SJCRH30 (cell line): ENCODE results near the gene IGFLR1. TPM values are rescaled to one million over a fixed set of nuclear protein-coding genes. Genes with fewer than 3 reads are reported as not detected.

Experiments
- DNase-seq, 2 experiments: peaks; one replicate each; pipeline ENCODE4 v3.0.0-alpha.2; 2015 to 2020
- H3K27ac ChIP-seq: fragments of 250-450 bp; sonication (Bioruptor Pico); 2 replicates; pipeline ENCODE4 v1.5.1; 2020; ENCODE audit warnings: mild to moderate bottlenecking, moderate library complexity
- H3K27me3 ChIP-seq: fragments of 250-450 bp; sonication (Bioruptor Pico); 2 replicates; pipeline ENCODE4 v1.5.1; 2020; ENCODE audit warnings: mild to moderate bottlenecking, moderate library complexity
- H3K36me3 ChIP-seq: fragments of 250-450 bp; sonication (Bioruptor Pico); 2 replicates; pipeline ENCODE4 v1.5.1; 2020; ENCODE audit warnings: mild to moderate bottlenecking, moderate library complexity
- H3K4me1 ChIP-seq: fragments of 250-450 bp; sonication (Bioruptor Pico); 2 replicates; pipeline ENCODE4 v1.5.1; 2020; ENCODE audit warnings: mild to moderate bottlenecking, moderate library complexity
- H3K4me3 ChIP-seq: fragments of 250-450 bp; sonication (Bioruptor Pico); 2 replicates; pipeline ENCODE4 v1.5.1; 2020; ENCODE audit warnings: mild to moderate bottlenecking, moderate library complexity
- H3K9me3 ChIP-seq: fragments of 250-450 bp; sonication (Bioruptor Pico); replicated peaks from 2 replicates; pipeline ENCODE4 v1.5.1; 2020; ENCODE audit warnings: mild to moderate bottlenecking, moderate library complexity
- total RNA-seq: library from RNA; depleted of rRNA; stranded (reverse); fragments of >200 nt; shearing (Covaris generic); gene quantifications from 2 replicates; pipeline ENCODE4 v1.2.3, GENCODE V29; 2014

Gene IGFLR1
- total RNA-seq, 1 experiment from 2014 or later: 4.3 TPM

- Histone ChIP-seq H3K4me1 (peaks cover 8% of the 10 kb centered on the region; the same call in 1 of the 2 replicates), H3K27ac (no peak overlapping the region), H3K36me3 (peaks cover 11% of the 10 kb centered on the region; the same call in 1 of the 2 replicates), H3K9me3 (no peaks in the 10 kb centered on the region), H3K4me3 (no peak overlapping the region), H3K27me3 (no peaks in the 10 kb centered on the region)
- no peak for DNase-seq
These were observed 13.5 kb upstream of the IGFLR1 start for GRCh38 chr19:35755550-35756376.

DNA sequence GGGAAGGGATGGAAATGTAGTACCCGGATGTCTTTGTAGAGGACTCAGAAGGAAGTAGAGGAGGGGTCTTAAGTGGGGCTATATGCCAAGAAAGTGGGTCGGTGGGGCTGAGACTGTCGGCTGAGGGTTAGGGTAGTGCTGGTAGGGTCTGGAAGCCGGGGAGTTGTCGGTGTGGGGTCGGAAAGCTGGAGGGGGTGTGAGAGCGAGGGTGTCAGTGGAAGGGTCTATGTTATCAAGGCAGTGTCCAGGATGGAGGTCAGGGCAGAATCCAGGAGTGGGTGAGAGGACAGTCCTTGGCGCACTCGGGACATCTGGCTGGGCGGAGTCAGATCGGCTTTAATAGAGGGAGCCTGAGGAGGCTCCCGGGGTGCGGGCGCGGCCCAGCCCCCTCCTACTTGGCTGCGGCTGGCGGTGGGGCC, 12.9 kb upstream of the IGFLR1 start:
- H3K9me3 ChIP-seq: no peaks in the 10 kb centered on the region
- peaks cover 8% of the 10 kb centered on the region; the same call in 1 of the 2 replicates for H3K4me1 ChIP-seq
- H3K4me3 ChIP-seq: no peak overlapping the region
- no peak overlapping the region for H3K27ac ChIP-seq
- DNase-seq: no peak
- H3K36me3 ChIP-seq: peaks cover 5% of the 10 kb centered on the region; the same call in 1 of the 2 replicates
- H3K27me3 ChIP-seq: no peaks in the 10 kb centered on the region

DNA sequence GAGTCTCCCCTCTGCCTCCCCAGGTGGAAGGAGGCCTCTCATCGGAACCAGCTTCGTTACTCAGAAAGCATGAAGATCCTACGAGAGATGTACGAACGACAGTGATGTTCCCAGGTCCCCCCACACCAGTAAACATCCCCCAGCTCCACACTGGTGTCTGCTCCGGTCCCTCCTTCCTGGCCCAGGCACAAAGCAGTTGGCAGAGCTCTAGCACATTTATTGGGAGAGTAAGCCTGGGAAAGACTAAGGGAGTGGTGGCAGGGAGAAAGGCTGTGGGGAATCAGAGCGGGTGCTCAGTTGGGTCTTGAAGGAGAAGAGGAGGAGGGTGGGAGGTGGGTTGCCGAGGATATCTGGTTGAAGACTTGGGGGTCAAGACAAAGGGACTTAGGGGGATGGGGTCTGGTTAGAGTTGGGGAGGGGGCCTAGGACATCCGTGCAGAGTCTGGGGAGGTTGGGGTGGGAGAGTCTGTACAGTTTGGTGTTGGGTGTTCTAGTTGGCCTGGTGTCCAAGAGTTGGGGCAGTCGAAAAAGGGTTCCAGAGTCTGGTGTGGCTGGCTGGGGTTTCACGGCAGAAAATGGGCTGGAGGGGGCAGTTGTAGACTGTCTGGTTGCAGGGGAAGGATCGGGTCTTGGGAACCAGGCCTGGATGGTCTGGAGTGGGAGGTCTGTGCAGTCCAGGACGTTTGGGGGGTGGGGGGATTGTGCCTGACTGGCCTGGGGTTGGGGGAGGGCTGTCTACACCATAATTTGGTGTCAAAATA, 12.3 kb upstream of the IGFLR1 start:
- no peaks in the 10 kb centered on the region for H3K9me3 ChIP-seq
- H3K27me3 ChIP-seq: no peaks in the 10 kb centered on the region
- peaks cover 8% of the 10 kb centered on the region; the same call in 1 of the 2 replicates for H3K4me1 ChIP-seq
- no peak overlapping the region for H3K4me3 ChIP-seq
- peaks cover 5% of the 10 kb centered on the region; the same call in 1 of the 2 replicates for H3K36me3 ChIP-seq
- DNase-seq: no peak
- no peak overlapping the region for H3K27ac ChIP-seq

- no peak for DNase-seq
- Histone ChIP-seq H3K9me3 (no peaks in the 10 kb centered on the region), H3K27me3 (no peaks in the 10 kb centered on the region), H3K36me3 (peaks cover 5% of the 10 kb centered on the region; the same call in 1 of the 2 replicates), H3K4me3 (no peak overlapping the region), H3K4me1 (peaks cover 10% of the 10 kb centered on the region; the same call in 1 of the 2 replicates), H3K27ac (no peak overlapping the region)
These were observed 11.6 kb upstream of the IGFLR1 start for GRCh38 chr19:35753634-35754369.

DNA sequence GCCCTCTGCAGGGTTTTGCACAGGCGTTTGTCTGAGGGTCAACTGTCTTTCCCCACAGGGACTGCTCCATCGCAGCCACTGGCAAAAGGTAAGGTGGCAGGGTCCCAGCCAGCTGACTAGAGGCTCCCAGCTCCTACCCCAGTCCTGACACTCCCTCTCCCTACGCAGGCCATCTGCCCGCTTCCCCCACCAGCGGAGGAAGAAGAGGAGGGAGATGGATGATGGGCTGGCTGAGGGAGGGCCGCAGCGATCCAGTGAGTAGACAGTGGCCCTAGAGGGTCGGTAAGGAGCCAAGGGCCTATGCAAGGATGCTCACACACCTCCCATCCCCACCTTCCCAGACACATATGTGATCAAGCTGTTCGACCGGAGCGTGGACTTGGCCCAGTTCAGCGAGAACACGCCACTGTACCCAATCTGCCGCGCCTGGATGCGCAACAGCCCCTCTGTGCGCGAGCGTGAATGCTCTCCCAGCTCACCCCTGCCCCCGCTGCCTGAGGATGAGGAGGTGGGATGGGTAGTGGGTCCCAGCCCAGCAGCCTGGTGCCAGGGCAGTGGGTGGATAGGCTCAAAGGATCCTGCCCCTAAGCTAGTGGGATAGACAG, 10.6 kb upstream of the IGFLR1 start:
- no peak for DNase-seq
- no peaks in the 10 kb centered on the region for H3K27me3 ChIP-seq
- no peak overlapping the region for H3K27ac ChIP-seq
- peaks cover 8% of the 10 kb centered on the region; the same call in 1 of the 2 replicates for H3K4me1 ChIP-seq
- no peak overlapping the region for H3K4me3 ChIP-seq
- no peaks in the 10 kb centered on the region for H3K9me3 ChIP-seq
- H3K36me3 ChIP-seq: peaks cover 5% of the 10 kb centered on the region; the same call in 1 of the 2 replicates

- no peak for DNase-seq
- H3K4me3 ChIP-seq: no peak overlapping the region
- peaks cover 5% of the 10 kb centered on the region; the same call in 1 of the 2 replicates for H3K36me3 ChIP-seq
- H3K9me3 ChIP-seq: no peaks in the 10 kb centered on the region
- H3K27ac ChIP-seq: no peak overlapping the region
- H3K27me3 ChIP-seq: no peaks in the 10 kb centered on the region
- peaks cover 8% of the 10 kb centered on the region; the same call in 1 of the 2 replicates for H3K4me1 ChIP-seq
These were observed 9.8 kb upstream of the IGFLR1 start for GRCh38 chr19:35751839-35752745.

DNA sequence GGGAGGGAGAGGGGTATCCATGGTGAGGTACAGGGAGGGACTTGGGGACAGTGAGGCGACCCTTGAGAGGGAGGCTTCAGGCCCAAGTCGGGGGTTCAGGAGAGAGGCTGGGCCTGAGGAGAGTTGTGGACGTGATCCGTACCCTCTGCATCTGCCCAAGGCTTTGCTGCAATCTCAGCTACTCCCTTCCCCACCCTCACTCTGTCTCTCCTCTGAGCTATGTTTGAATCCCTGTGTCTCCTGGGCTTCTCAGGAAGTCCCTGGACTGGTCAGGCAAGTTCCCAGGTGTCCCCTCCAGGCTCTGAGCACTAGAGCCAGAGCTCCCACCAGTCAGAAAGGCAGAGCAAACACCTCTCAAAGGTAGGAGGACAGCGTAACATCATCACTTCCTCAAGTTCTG, 7.9 kb upstream of the IGFLR1 start:
- H3K27ac ChIP-seq: no peak overlapping the region
- DNase-seq: no peak
- no peak overlapping the region for H3K4me3 ChIP-seq
- 0 out of 2 replicates have a peak, but pooled peaks cover 5% of the 10 kb centered on the region for H3K4me1 ChIP-seq
- no peaks in the 10 kb centered on the region for H3K9me3 ChIP-seq
- peaks cover 5% of the 10 kb centered on the region; the same call in 1 of the 2 replicates for H3K36me3 ChIP-seq
- no peaks in the 10 kb centered on the region for H3K27me3 ChIP-seq

DNA sequence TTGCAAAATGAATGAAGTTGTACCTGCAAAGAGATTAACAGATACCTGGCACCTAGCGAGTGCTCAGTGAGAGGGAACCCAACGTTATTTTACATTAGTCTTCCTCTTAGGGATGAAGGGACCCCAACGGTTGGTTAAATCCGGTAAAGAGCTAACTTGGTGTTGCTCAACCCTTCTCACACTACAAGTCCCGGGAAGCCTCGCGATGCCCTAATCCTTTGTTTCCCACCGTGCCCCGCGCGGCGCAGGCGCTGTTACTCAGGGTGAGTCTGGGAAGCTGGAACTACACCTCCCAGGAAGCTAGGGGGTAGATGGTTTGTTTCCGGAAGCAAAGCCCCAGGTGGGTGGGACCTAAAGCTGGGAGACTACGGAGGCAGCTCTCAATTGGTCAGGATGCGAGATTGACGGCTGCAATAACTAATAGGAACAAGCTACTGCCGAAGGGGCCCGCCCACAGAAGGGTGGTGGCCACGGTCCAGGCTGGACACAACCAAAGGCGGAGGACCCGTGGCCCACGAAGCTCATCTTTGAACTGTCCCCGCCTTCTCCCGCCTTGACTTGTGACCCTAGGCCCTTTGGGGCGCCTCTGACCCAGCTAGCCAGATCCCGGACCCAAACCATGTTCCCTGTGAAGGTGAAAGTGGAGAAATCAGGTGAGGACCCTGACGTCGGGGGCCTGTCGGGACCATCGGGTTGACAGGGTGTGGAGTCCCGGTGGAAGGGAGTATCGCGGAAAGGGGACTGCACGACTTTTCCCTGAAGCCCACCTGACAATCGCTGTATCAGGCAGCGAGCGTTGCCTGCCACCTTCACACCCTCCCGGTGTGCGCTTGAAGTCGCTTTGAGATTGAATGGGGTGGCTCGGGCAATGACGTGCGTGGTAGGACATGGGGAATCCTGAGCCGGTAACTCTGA, 6.1 kb upstream of the IGFLR1 start, which contains the start of gene LIN37:
TSS of gene LIN37 (plus strand) at position 471 of the 915 bp plus-strand sequence. CDS start at position 620, 149 bp downstream.
- Histone ChIP-seq H3K36me3 (no peaks in the 10 kb centered on the region), H3K4me3 (peak within 1 kb of the TSS; percentile 79)

DNA sequence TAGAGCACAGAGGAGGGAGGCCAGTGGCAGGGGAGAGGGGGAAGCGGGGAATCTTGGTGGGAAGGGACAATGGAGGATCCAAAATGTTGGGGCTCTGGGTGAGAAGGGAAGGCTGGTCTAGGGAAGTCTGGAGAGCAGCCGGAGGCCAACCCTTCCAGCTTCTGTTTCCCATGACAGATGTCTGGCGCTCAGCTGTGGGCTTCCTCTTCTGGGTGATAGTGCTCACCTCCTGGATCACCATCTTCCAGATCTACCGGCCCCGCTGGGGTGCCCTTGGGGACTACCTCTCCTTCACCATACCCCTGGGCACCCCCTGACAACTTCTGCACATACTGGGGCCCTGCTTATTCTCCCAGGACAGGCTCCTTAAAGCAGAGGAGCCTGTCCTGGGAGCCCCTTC, 4.3 kb upstream of the IGFLR1 start:
- Histone ChIP-seq H3K27me3 (no peaks in the 10 kb centered on the region), H3K27ac (no peak overlapping the region), H3K4me3 (no peak overlapping the region), H3K36me3 (no peaks in the 10 kb centered on the region), H3K9me3 (no peaks in the 10 kb centered on the region), H3K4me1 (0 out of 2 replicates have a peak, but pooled peaks cover 5% of the 10 kb centered on the region)
- DNase-seq: no peak

More for the DNA sequence above, 6.1 kb upstream of the IGFLR1 start, which contains the start of gene LIN37:
- Histone ChIP-seq H3K9me3 (no peaks in the 10 kb centered on the region), H3K27me3 (no peaks in the 10 kb centered on the region), H3K4me1 (0 out of 2 replicates have a peak, but pooled peaks cover 5% of the 10 kb centered on the region), H3K27ac (no peak within 1 kb of the TSS)
- DNase-seq: peak; percentile 99 to 100

DNA sequence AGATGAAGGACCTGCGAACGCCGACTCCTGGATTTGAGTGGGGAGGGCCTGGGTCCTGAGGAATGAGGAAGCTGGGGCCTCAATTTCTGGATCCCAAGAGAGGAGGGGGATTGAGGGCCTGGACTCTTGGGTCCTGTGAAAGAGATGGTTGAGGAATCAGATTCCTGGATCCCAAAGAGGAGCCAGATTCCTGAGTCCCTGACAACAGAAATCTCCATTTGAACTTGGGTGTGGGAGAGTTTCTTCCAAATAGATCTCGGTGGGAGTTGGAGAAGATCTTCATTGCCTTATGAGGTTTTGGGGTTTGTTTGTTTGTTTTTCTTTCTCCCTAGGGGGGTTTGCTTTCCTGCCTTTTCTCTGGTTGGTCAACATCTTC, 3.8 kb upstream of the IGFLR1 start:
- peak overlapping the region; percentile 74 for H3K4me3 ChIP-seq
- no peak for DNase-seq
- H3K27ac ChIP-seq: no peak overlapping the region
- H3K27me3 ChIP-seq: no peaks in the 10 kb centered on the region
- H3K9me3 ChIP-seq: no peaks in the 10 kb centered on the region
- H3K4me1 ChIP-seq: 0 out of 2 replicates have a peak, but pooled peaks cover 5% of the 10 kb centered on the region
- no peaks in the 10 kb centered on the region for H3K36me3 ChIP-seq

- H3K27me3 ChIP-seq: no peaks in the 10 kb centered on the region
- peak within 1 kb of the TSS; percentile 87 for H3K27ac ChIP-seq
- DNase-seq: peak; percentile 98 to 100
- no peaks in the 10 kb centered on the region for H3K36me3 ChIP-seq
- H3K9me3 ChIP-seq: no peaks in the 10 kb centered on the region
- peak within 1 kb of the TSS; percentile 74 for H3K4me3 ChIP-seq
- 0 out of 2 replicates have a peak, but pooled peaks cover 5% of the 10 kb centered on the region for H3K4me1 ChIP-seq
These were observed 3.3 kb upstream of the IGFLR1 start, which contains the start of the genes PSENEN and U2AF1L4 for GRCh38 chr19:35745328-35746086. TSS of gene PSENEN (plus strand) at chr19:35745651. CDS start at chr19:35745931, 280 bp downstream. TSS of gene U2AF1L4 (minus strand) at chr19:35745418. CDS start at chr19:35745391, 27 bp downstream.
